ENCODE data around the gene CGNL1.

The CGNL1 gene

GRCh38 chr15:57460208-57460816, 84.0 kb downstream of the CGNL1 start:
- no peak for DNase-seq

- DNase-seq: no peak
Measured at GRCh38 chr15:57461541-57461940, 85.2 kb downstream of the CGNL1 start.

GRCh38 chr15:57462381-57462780, 86.1 kb downstream of the CGNL1 start:
- DNase-seq: no peak

- DNase-seq: no peak
Measured at GRCh38 chr15:57463360-57463759, 87.1 kb downstream of the CGNL1 start.

- no peak for DNase-seq
Measured at GRCh38 chr15:57464480-57464879, 88.2 kb downstream of the CGNL1 start.

- no peak for DNase-seq
Measured at GRCh38 chr15:57468486-57468885, 92.2 kb downstream of the CGNL1 start.

- no peak for DNase-seq
Measured at GRCh38 chr15:57470543-57470942, 94.2 kb downstream of the CGNL1 start.

- no peak for DNase-seq
Measured at GRCh38 chr15:57472861-57473260, 96.6 kb downstream of the CGNL1 start.

GRCh38 chr15:57476533-57476975, 100.2 kb downstream of the CGNL1 start:
- DNase-seq: no peak

- DNase-seq: no peak
Measured at GRCh38 chr15:57477736-57478522, 101.6 kb downstream of the CGNL1 start.

GRCh38 chr15:57479005-57479404, 102.7 kb downstream of the CGNL1 start:
- DNase-seq: no peak

GRCh38 chr15:57481038-57481705, 104.9 kb downstream of the CGNL1 start:
- DNase-seq: no peak

GRCh38 chr15:57485869-57486268, 109.6 kb downstream of the CGNL1 start:
- no peak for DNase-seq

- DNase-seq: no peak
Measured at GRCh38 chr15:57486833-57487232, 110.5 kb downstream of the CGNL1 start.

- DNase-seq: no peak
Measured at GRCh38 chr15:57489122-57489521, 112.8 kb downstream of the CGNL1 start.

- DNase-seq: no peak
Measured at GRCh38 chr15:57493351-57493750, 117.0 kb downstream of the CGNL1 start.

GRCh38 chr15:57494581-57494980, 118.3 kb downstream of the CGNL1 start:
- no peak for DNase-seq

- DNase-seq: no peak
Measured at GRCh38 chr15:57495041-57495440, 118.7 kb downstream of the CGNL1 start.

GRCh38 chr15:57495554-57496165, 119.4 kb downstream of the CGNL1 start:
- no peak for DNase-seq

GRCh38 chr15:57496594-57496945, 120.3 kb downstream of the CGNL1 start:
- DNase-seq: no peak

- DNase-seq: no peak
Measured at GRCh38 chr15:57496946-57497869, 120.9 kb downstream of the CGNL1 start.

GRCh38 chr15:57500256-57500655, 124.0 kb downstream of the CGNL1 start:
- DNase-seq: no peak
